Tibial nerve (tissue), 3 donors: ENCODE data around the gene NPEPL1.

Experiments used
- CTCF ChIP-seq, 5 experiments: fragments of 200-600 bp in 3 of 5; fragments of 450-650 bp in 2 of 5; sonication (generic) in 3 of 5; IDR thresholded peaks; one replicate each; pipeline ENCODE4 v1.5.1; 2016 to 2019; ENCODE audit warnings: antibody characterized with exemption in 5 of 5, mild to moderate bottlenecking in 3 of 5, moderate library complexity in 2 of 5
- POLR2A ChIP-seq, 2 donors: fragments of 450-650 bp; IDR thresholded peaks; one replicate each; pipeline ENCODE4 v1.6.1; 2017; ENCODE audit warnings: antibody characterized with exemption in 2 of 2, mild to moderate bottlenecking in 2 of 2, moderate library complexity in 2 of 2

- no peak for TF ChIP-seq CTCF (IDR thresholded peaks at IDR 0.05)
- TF ChIP-seq POLR2A (IDR thresholded peaks at IDR 0.05) = no peak
Measured at GRCh38 chr20:58688414-58688813, 4.2 kb upstream of the NPEPL1 start.
